HUES48 (cell line): ENCODE results near the gene KLHDC1.
"Not testable (repeated sequence)": the region's sequence is repeated elsewhere in the genome, so short reads cannot be mapped to it uniquely, and the experiment has no call there.

Experiments
- H3K27ac ChIP-seq: one replicate; pipeline ENCODE4 v1.7.0; 2013; ENCODE audit warnings: low read depth, low read length, inconsistent platforms
- H3K27me3 ChIP-seq: 2 replicates; pipeline ENCODE4 v1.6.1; 2013; ENCODE audit warnings: mild to moderate bottlenecking, low read length; ENCODE audit not compliant: control insufficient read depth, insufficient read depth
- H3K36me3 ChIP-seq: 2 replicates; pipeline ENCODE4 v1.6.1; 2013; ENCODE audit warnings: low read length; ENCODE audit not compliant: control insufficient read depth, insufficient read depth
- H3K4me1 ChIP-seq: 2 replicates; pipeline ENCODE4 v1.6.1; 2013; ENCODE audit warnings: mild to moderate bottlenecking, low read length; ENCODE audit not compliant: control insufficient read depth, insufficient read depth
- H3K4me3 ChIP-seq: 2 replicates; pipeline ENCODE4 v1.5.1; 2013; ENCODE audit warnings: mild to moderate bottlenecking, low read depth, low read length
- H3K9ac ChIP-seq: 2 replicates; pipeline ENCODE4 v1.6.1; 2013; ENCODE audit warnings: mild to moderate bottlenecking, low read depth, low read length, moderate library complexity
- H3K9me3 ChIP-seq: 2 replicates; pipeline ENCODE4 v1.6.1; 2013; ENCODE audit warnings: low read length; ENCODE audit not compliant: control insufficient read depth, insufficient read depth

KLHDC1 gene

DNA sequence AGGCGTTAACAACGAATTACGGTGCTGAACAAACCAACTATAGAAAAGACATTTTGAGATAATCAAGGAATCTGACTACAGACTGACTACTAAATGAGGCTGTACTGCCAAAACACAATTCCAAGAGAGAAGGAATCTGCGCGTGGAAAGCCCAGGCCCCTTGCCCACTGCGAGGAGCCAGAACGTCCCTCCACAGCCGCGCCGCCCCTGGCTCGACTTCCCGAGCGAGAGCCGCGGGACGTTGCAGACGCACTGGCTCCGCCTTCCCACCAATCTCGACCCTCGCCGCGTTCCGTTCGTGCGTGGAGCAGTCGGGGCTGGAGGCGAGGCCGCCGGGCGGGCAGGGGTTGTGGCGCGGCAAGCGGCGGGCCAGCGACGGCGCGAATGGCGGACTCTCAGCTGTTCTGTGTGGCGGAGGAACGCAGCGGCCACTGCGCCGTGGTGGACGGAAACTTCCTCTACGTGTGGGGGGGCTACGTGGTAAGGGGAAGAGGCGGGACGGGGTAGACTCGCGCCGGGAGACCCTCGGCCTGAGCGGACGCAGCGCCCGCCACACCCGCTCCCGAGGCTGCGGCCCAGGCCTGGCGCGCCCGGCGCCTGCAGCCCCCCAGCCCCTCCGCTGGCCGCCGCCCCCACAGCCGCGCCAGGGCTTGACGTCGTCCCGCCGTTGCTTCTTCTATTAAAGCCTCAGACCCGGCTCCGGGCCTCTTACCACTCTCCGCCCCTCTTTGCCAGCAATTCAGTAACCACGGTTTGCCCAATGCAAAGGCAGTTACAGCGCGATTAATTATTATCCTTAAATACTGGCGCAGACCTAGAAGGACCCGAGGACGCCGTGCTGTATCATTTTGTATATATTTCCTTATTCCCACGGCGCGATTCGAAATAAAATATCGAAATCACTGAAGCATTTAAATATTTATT lies at the start of gene KLHDC1:
Gene KLHDC1, plus strand, starts transcription at position 310 of the 924 bp plus-strand sequence. Its CDS starts 75 bp downstream, at position 385.
- peaks cover 8% of the 10 kb centered on the region; the same call in 1 of the 2 replicates for H3K4me1 ChIP-seq
- peak within 1 kb of the TSS; percentile 75 for H3K4me3 ChIP-seq
- H3K9me3 ChIP-seq, result no peaks in the 10 kb centered on the region
- peak within 1 kb of the TSS; percentile 45; the same call in 1 of the 2 replicates for H3K9ac ChIP-seq
- H3K27me3 ChIP-seq, result peaks cover 27% of the 10 kb centered on the region
- peak within 1 kb of the TSS; percentile 37 for H3K27ac ChIP-seq
- no peaks in the 10 kb centered on the region for H3K36me3 ChIP-seq

- Histone ChIP-seq H3K27me3 (no peaks in the 10 kb centered on the region), H3K9ac (no peak overlapping the region), H3K36me3 (peaks cover 51% of the 10 kb centered on the region), H3K27ac (no peak overlapping the region), H3K4me3 (no peak overlapping the region), H3K9me3 (no peaks in the 10 kb centered on the region), H3K4me1 (no peaks in the 10 kb centered on the region)
Observed at GRCh38 chr14:49653508-49653907, 39.4 kb upstream of the KLHDC1 start.

DNA sequence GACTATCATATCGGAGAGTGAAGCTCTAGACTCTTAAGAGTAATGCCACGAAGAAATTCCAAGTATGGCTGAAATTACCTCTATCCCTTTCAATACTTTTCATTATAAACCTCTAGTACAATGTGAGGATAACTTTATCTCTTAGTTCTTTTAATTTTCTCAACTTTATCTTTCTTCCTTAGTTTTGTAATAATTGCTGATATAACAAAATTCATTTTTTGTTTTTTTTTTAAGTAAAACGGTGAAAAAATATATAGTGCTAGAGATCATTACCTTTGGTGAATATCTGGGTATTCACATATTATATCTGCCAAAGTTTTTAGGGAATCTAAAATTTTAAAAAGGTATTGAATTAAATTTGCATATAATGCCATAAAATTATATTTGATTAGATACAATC lies 38.4 kb upstream of the KLHDC1 start:
- no peaks in the 10 kb centered on the region for H3K27me3 ChIP-seq
- H3K36me3 ChIP-seq, result peaks cover 50% of the 10 kb centered on the region
- H3K4me1 ChIP-seq, result no peaks in the 10 kb centered on the region
- no peaks in the 10 kb centered on the region for H3K9me3 ChIP-seq
- H3K4me3 ChIP-seq, result no peak overlapping the region
- no peak overlapping the region for H3K27ac ChIP-seq
- H3K9ac ChIP-seq, result no peak overlapping the region

DNA sequence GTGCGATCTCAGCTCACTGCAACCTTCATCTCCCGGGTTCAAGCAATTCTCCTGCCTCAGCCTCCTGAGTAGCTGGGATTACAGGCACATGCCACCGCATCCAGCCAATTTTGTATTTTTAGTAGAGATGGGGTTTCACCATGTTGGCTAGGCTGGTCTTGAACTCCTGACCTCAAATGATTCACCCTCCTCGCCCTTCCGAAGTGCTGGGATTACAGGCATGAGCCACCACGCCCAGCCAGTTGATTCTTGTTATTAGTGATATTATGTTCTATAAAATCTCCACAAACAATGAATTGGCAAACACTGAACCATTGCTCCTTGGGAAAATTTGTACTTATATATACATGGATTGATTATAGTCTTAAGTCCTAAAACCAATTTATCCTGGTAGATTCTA lies 35.4 kb upstream of the KLHDC1 start:
- not testable (repeated sequence) for H3K4me3 ChIP-seq, H3K27ac ChIP-seq, H3K27me3 ChIP-seq, H3K9ac ChIP-seq, H3K9me3 ChIP-seq, H3K4me1 ChIP-seq
- H3K36me3 ChIP-seq, result peaks cover 45% of the 10 kb centered on the region

DNA sequence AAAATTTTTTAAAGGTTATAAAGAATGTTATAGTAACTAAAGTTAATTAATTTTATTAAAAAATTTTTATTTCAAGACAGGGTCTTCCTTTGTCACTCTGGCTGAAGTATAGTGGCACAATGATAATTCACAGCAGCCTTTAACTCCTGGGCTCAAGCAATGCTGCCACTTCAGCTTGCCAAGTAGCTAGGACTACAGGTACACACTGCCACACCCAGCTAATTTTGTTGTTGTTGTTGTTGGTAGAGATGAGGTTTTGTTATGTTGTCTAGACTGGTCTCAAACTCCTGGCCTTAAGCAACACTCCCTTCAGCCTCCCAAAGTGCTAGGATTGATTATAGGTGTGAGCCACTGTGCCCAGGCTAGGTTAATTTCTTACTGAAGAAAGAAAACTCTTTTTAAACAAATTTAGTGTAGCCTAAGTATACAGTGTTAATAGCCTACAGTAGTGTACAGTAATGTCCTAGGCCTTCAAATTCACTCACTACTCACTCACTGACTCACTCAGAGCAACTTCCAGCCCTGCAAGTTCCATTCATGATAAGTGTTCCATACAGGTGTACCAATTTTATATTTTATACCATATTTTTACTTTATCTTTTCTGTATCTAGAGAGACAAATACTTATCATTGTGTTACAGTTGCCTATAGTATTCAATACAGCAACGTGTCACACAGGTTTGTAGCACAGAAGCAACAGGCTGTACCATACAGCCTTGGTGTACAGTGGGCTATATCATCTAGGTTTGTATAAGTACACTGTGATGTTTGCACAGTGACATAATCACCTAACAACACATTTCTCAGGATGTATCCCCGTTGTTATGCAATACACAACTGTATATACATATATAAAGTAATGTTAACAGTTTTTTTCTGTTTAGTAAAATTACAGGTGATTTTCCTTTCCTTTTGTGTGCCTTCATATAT lies 33.1 kb upstream of the KLHDC1 start:
- Histone ChIP-seq H3K27me3 (no peaks in the 10 kb centered on the region), H3K36me3 (peaks cover 41% of the 10 kb centered on the region), H3K4me3 (no peak overlapping the region), H3K9me3 (no peaks in the 10 kb centered on the region), H3K27ac (no peak overlapping the region), H3K9ac (no peak overlapping the region), H3K4me1 (no peaks in the 10 kb centered on the region)

DNA sequence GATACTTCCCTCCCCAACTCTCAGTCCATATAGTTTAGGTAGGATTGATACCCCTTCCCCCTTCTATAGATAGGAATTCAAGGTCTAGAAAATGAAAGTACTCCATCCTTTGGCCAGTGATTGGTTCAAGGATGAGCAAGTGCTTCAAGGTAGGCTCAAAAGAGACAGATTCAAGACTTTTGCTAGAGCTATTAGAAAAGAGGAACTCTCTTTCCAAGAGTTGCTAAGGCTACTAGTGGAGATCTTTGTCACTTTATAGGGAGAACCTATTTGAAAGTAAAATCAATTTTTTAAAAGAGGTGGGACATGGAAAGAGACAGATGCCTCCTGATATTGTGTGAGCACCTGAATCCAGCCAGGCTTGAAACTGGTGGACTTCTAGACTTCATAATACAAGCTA lies 22.4 kb upstream of the KLHDC1 start:
- peaks cover 53% of the 10 kb centered on the region for H3K36me3 ChIP-seq
- H3K4me1 ChIP-seq, result no peaks in the 10 kb centered on the region
- H3K27me3 ChIP-seq, result no peaks in the 10 kb centered on the region
- no peak overlapping the region for H3K27ac ChIP-seq
- no peak overlapping the region for H3K4me3 ChIP-seq
- H3K9me3 ChIP-seq, result no peaks in the 10 kb centered on the region
- H3K9ac ChIP-seq, result no peak overlapping the region

GRCh38 chr14:49673586-49673985 lies 19.3 kb upstream of the KLHDC1 start:
- H3K9ac ChIP-seq, result no peak overlapping the region
- peaks cover 59% of the 10 kb centered on the region for H3K36me3 ChIP-seq
- H3K4me1 ChIP-seq, result no peaks in the 10 kb centered on the region
- no peak overlapping the region for H3K27ac ChIP-seq
- H3K9me3 ChIP-seq, result no peaks in the 10 kb centered on the region
- no peak overlapping the region for H3K4me3 ChIP-seq
- no peaks in the 10 kb centered on the region for H3K27me3 ChIP-seq

DNA sequence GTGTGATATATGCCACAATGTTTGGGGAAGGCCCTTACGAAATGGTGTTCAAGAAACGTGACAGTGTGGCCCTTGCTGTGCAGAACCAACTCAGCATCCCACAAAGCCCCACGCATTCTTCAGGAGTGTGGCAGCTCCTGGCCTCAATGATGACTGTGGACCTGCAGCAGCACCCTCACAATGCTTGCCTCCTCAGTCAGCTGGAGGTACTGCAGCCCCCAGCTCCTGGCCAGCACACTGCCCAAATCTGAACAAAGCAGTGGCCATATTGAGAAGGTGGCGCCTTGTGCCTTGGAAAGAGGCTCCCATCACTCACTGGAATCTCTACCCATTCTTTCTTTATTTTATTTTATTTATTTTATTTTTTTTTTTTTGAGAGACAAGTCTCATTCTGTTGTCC lies 15.3 kb upstream of the KLHDC1 start:
- Histone ChIP-seq H3K36me3 (peaks cover 73% of the 10 kb centered on the region), H3K27ac (no peak overlapping the region), H3K4me3 (no peak overlapping the region)

DNA sequence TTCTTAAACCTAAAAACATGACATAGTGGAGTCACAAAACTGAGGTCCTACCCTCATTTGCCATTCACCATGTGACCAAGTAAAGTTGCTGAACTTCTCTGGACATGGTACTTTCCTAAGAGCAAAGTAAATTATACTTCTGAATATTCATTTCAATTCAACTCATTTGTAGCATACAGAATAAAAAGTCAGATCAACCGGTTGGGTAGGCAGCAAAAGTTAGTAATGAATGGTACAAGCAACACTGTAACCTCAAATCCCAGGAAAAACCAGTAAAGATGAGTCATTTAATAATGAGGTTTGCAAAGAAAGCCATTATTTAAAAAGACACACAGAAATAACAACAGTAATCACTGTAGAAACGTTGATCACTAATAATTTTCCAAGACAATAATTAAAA lies 13.6 kb upstream of the KLHDC1 start:
- H3K27ac ChIP-seq, result no peak overlapping the region
- no peak overlapping the region for H3K9ac ChIP-seq
- H3K4me1 ChIP-seq, result no peaks in the 10 kb centered on the region
- no peaks in the 10 kb centered on the region for H3K9me3 ChIP-seq
- no peaks in the 10 kb centered on the region for H3K27me3 ChIP-seq
- peaks cover 75% of the 10 kb centered on the region for H3K36me3 ChIP-seq
- H3K4me3 ChIP-seq, result no peak overlapping the region

More for the DNA sequence above, 15.3 kb upstream of the KLHDC1 start:
- Histone ChIP-seq H3K9me3 (no peaks in the 10 kb centered on the region), H3K27me3 (no peaks in the 10 kb centered on the region), H3K4me1 (no peaks in the 10 kb centered on the region), H3K9ac (no peak overlapping the region)

DNA sequence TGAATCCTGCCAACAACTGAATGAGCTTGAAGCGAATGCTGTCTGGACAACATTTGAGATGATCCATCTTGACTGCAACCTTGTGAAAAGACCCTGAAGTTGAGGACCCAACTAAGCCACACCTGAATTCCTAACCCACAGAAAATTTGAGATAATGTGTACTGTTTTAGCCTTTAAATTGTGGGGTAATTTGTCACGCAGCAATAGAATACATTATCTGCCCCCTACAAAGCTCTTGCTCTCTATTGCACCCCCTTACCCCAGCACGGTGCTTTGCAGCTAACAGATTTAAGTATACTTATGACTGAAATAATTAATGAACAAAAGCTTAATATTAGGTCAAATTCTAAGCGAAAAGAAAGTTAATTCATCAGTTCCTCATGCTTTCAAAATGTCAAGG lies 6.5 kb upstream of the KLHDC1 start:
- no peak overlapping the region for H3K4me3 ChIP-seq
- H3K27me3 ChIP-seq, result peaks cover 5% of the 10 kb centered on the region
- H3K9me3 ChIP-seq, result no peaks in the 10 kb centered on the region
- peaks cover 25% of the 10 kb centered on the region for H3K36me3 ChIP-seq
- H3K27ac ChIP-seq, result no peak overlapping the region
- H3K4me1 ChIP-seq, result peaks cover 8% of the 10 kb centered on the region; the same call in 1 of the 2 replicates
- no peak overlapping the region for H3K9ac ChIP-seq
